Measurements from ENCODE around the gene TMTC4. TPM values are rescaled to one million over a fixed set of nuclear protein-coding genes. Genes with fewer than 3 reads are reported as not detected.
A peak's percentile ranks its signal among the peaks of the same experiment; 100 is the strongest.
"Not testable (repeated sequence)": the region's sequence is repeated elsewhere in the genome, so short reads cannot be mapped to it uniquely, and the experiment has no call there.

The TMTC4 gene
- total RNA-seq, 4 donors from 2014 or later = 5.9 to 36.1 (median 14.5) TPM

GRCh38 chr13:100588331-100589177 is 86.0 kb downstream of the TMTC4 start, which contains the start of gene GGACT:
Gene GGACT (minus strand): TSS chr13:100588789. CDS start chr13:100532591, 56,198 bp downstream.
- Histone ChIP-seq H3K4me3 (peak within 1 kb of the TSS; percentile 37 to 67), H3K9me3 (no peaks in the 10 kb centered on the region), H3K36me3 (no peaks in the 10 kb centered on the region), H3K27me3 (no peaks in the 10 kb centered on the region), H3K27ac (peak within 1 kb of the TSS; percentile 75 to 80), H3K4me1 (peaks cover 0 to 4% of the 10 kb centered on the region in 2 donors)
- intact Hi-C loops (cut with DNase I; ENCODE audit: low total_unique reads) = no loop called here
- peak; percentile 22 to 81 (median 70) for TF ChIP-seq CTCF (IDR thresholded peaks at IDR 0.05)
- TF ChIP-seq POLR2A (IDR thresholded peaks at IDR 0.05) = peak in 1 of 2 donors; percentile 41
- peak; percentile 46 to 73 for DNase-seq

GRCh38 chr13:100584896-100585295 is 89.7 kb downstream of the TMTC4 start:
- H3K4me1 ChIP-seq = peaks cover 0 to 4% of the 10 kb centered on the region in 2 donors
- H3K27ac ChIP-seq = no peak overlapping the region
- H3K27me3 ChIP-seq = no peaks in the 10 kb centered on the region
- H3K9me3 ChIP-seq = no peaks in the 10 kb centered on the region
- TF ChIP-seq CTCF (IDR thresholded peaks at IDR 0.05) (no peak), POLR2A (IDR thresholded peaks at IDR 0.05) (no peak)
- no peaks in the 10 kb centered on the region for H3K36me3 ChIP-seq
- H3K4me3 ChIP-seq = no peak overlapping the region
- no peak for DNase-seq
- intact Hi-C loops (cut with DNase I; ENCODE audit: low total_unique reads) = no loop called here

GRCh38 chr13:100581504-100581903 is 93.1 kb downstream of the TMTC4 start:
- intact Hi-C loops (cut with DNase I; ENCODE audit: low total_unique reads) = no loop called here
- Histone ChIP-seq H3K9me3 (no peaks in the 10 kb centered on the region), H3K4me3 (no peak overlapping the region), H3K36me3 (no peaks in the 10 kb centered on the region), H3K27me3 (no peaks in the 10 kb centered on the region), H3K27ac (no peak overlapping the region), H3K4me1 (no peaks in the 10 kb centered on the region)
- DNase-seq = no peak
- TF ChIP-seq CTCF (IDR thresholded peaks at IDR 0.05) = no peak
- TF ChIP-seq POLR2A (IDR thresholded peaks at IDR 0.05) = no peak

- Histone ChIP-seq H3K27ac (no peak overlapping the region), H3K36me3 (no peaks in the 10 kb centered on the region), H3K9me3 (no peaks in the 10 kb centered on the region), H3K4me3 (no peak overlapping the region), H3K4me1 (no peaks in the 10 kb centered on the region), H3K27me3 (no peaks in the 10 kb centered on the region)
- DNase-seq = no peak
- TF ChIP-seq CTCF (IDR thresholded peaks at IDR 0.05) = no peak
- intact Hi-C loops (cut with DNase I; ENCODE audit: low total_unique reads) = no loop called here
These were observed 93.6 kb downstream of the TMTC4 start for GRCh38 chr13:100581030-100581429.

GRCh38 chr13:100580045-100580444 is 94.5 kb downstream of the TMTC4 start:
- no peaks in the 10 kb centered on the region for H3K36me3 ChIP-seq
- TF ChIP-seq POLR2A (IDR thresholded peaks at IDR 0.05) (no peak), CTCF (IDR thresholded peaks at IDR 0.05) (no peak)
- no peaks in the 10 kb centered on the region for H3K27me3 ChIP-seq
- no peaks in the 10 kb centered on the region for H3K4me1 ChIP-seq
- no peak overlapping the region for H3K27ac ChIP-seq
- intact Hi-C loops (cut with DNase I; ENCODE audit: low total_unique reads) = no loop called here
- H3K4me3 ChIP-seq = no peak overlapping the region
- no peak for DNase-seq
- H3K9me3 ChIP-seq = no peaks in the 10 kb centered on the region

GRCh38 chr13:100577239-100577638 is 97.4 kb downstream of the TMTC4 start:
- H3K36me3 ChIP-seq; H3K27me3 ChIP-seq; intact Hi-C loops (cut with DNase I; ENCODE audit: low total_unique reads); H3K4me1 ChIP-seq; DNase-seq; H3K4me3 ChIP-seq; H3K27ac ChIP-seq; H3K9me3 ChIP-seq: not testable (repeated sequence)
